DND-41 (cell line): ENCODE results near the gene TMEM198.
A peak's percentile ranks its signal among the peaks of the same experiment; 100 is the strongest.

Experiments
- ATAC-seq: fragments of 200-7000 bp; cut with Tn5 transposase; 3 replicates; pipeline ENCODE4 v1.9.1; 2021; ENCODE audit warnings: low read depth; ENCODE audit not compliant: insufficient read depth
- DNase-seq: peaks from one replicate; pipeline ENCODE4 v3.0.0-alpha.2; 2020
- H2AFZ ChIP-seq: 2 replicates; pipeline ENCODE4 v1.6.0; 2012; ENCODE audit warnings: low read depth, low read length
- H3K27ac ChIP-seq: 2 replicates; pipeline ENCODE4 v1.5.1; 2012; ENCODE audit warnings: low read length, inconsistent platforms
- H3K27me3 ChIP-seq: fragments of 200-600 bp; sonication (generic); 2 replicates; pipeline ENCODE4 v1.6.0; 2012; ENCODE audit warnings: low read length, mild to moderate bottlenecking, inconsistent platforms; ENCODE audit not compliant: insufficient read depth, poor library complexity
- H3K36me3 ChIP-seq: 2 replicates; pipeline ENCODE4 v1.5.1; 2012; ENCODE audit warnings: low read length, inconsistent platforms; ENCODE audit not compliant: insufficient read depth
- H3K4me1 ChIP-seq: 2 replicates; pipeline ENCODE4 v1.5.1; 2012; ENCODE audit warnings: mild to moderate bottlenecking, low read length; ENCODE audit not compliant: insufficient read depth
- H3K4me2 ChIP-seq: 2 replicates; pipeline ENCODE4 v1.6.0; 2012; ENCODE audit warnings: mild to moderate bottlenecking, moderate library complexity, low read length, inconsistent platforms; ENCODE audit not compliant: insufficient read depth
- H3K4me3 ChIP-seq, 2 experiments: fragments of 200-600 bp in 1 of 2; shearing (Covaris generic) in 1 of 2; 2 replicates each; pipeline ENCODE4 v1.5.1; 2012 to 2016; ENCODE audit warnings: inconsistent platforms in 2 of 2, low read length in 2 of 2, mild to moderate bottlenecking in 2 of 2, low read depth in 1 of 2, moderate library complexity in 1 of 2
- H3K79me2 ChIP-seq: 2 replicates; pipeline ENCODE4 v1.6.0; 2012; ENCODE audit warnings: low read length, inconsistent platforms; ENCODE audit not compliant: insufficient read depth
- H3K9ac ChIP-seq: 2 replicates; pipeline ENCODE4 v1.6.0; 2012; ENCODE audit warnings: low read depth, mild to moderate bottlenecking, inconsistent platforms, low read length, moderate library complexity
- H3K9me3 ChIP-seq: 2 replicates; pipeline ENCODE4 v1.5.1; 2012; ENCODE audit warnings: low read length, moderate library complexity, mild to moderate bottlenecking, inconsistent platforms; ENCODE audit not compliant: insufficient read depth, severe bottlenecking
- H4K20me1 ChIP-seq: 2 replicates; pipeline ENCODE4 v1.6.0; 2012; ENCODE audit warnings: low read length; ENCODE audit not compliant: insufficient read depth
- CTCF ChIP-seq: IDR thresholded peaks from 2 replicates; pipeline ENCODE4 v1.5.1; 2012; ENCODE audit warnings: borderline replicate concordance, low read length, moderate library complexity, mild to moderate bottlenecking; ENCODE audit not compliant: poor library complexity, severe bottlenecking; ENCODE audit errors: extremely low read depth
- EZH2 ChIP-seq: IDR thresholded peaks from 3 replicates; pipeline ENCODE4 v1.6.1; 2012; ENCODE audit warnings: borderline replicate concordance, low read depth, mild to moderate bottlenecking, moderate library complexity, low read length, inconsistent platforms; ENCODE audit not compliant: severe bottlenecking

The TMEM198 gene

GRCh38 chr2:219496247-219496824 lies 47.5 kb upstream of the TMEM198 start:
- no peak overlapping the region for H2AFZ ChIP-seq
- TF ChIP-seq EZH2 = no peak
- no peak for TF ChIP-seq CTCF
- H3K36me3 ChIP-seq = no peaks in the 10 kb centered on the region
- H3K4me1 ChIP-seq = peaks cover 28% of the 10 kb centered on the region
- H3K79me2 ChIP-seq = peaks cover 7% of the 10 kb centered on the region; the same call in 1 of the 2 replicates
- ATAC-seq = no peak
- DNase-seq = no peak
- no peak overlapping the region for H3K4me3 ChIP-seq
- no peak overlapping the region for H3K4me2 ChIP-seq
- H4K20me1 ChIP-seq = no peaks in the 10 kb centered on the region; the same call in 1 of the 2 replicates
- no peaks in the 10 kb centered on the region for H3K9me3 ChIP-seq
- no peak overlapping the region for H3K27ac ChIP-seq
- peaks cover 2% of the 10 kb centered on the region for H3K27me3 ChIP-seq
- no peak overlapping the region for H3K9ac ChIP-seq

DNA sequence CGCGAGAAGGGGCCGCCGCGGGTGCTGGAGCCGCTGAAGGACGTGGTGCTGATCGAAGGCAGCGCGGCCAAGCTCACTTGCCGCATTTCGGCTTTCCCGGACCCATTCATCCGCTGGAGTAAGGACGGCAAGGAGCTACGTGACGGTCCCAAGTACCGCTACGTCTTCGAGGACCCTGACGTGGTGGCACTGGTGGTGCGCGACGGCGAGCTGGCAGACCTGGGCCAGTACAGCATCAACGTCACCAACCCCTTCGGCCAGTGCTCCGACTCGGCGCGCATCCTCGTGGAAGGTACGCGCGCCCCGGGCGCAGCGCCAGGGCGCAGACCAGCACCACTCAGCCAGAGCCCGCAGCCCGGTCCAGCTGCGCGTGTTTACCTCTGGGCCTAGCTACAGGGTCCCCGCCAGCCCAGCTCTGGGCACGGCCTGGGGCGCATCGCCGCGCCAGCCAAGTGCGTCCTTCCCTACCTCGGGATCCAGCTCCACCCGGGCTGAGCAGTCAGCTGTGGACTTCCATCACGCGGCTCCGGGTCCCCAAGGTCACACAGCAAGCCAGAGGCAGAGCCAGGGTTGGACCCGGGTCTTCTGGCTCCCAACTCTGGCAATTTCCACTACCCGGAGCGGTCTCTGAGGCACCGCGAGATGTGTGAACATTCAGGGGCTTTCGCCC lies 46.9 kb upstream of the TMEM198 start:
- DNase-seq = no peak
- H2AFZ ChIP-seq = no peak overlapping the region
- no peak for ATAC-seq
- H3K27ac ChIP-seq = no peak overlapping the region
- H3K9me3 ChIP-seq = no peaks in the 10 kb centered on the region
- 0 out of 2 replicates have a peak overlapping the region, but pooled peaks have one; percentile 89 for H3K4me2 ChIP-seq
- H3K79me2 ChIP-seq = peaks cover 7% of the 10 kb centered on the region; the same call in 1 of the 2 replicates
- no peak overlapping the region for H3K9ac ChIP-seq
- no peak overlapping the region; a peak in 1 of 4 replicates for H3K4me3 ChIP-seq
- peaks cover 28% of the 10 kb centered on the region for H3K4me1 ChIP-seq
- peaks cover 2% of the 10 kb centered on the region for H3K27me3 ChIP-seq
- no peaks in the 10 kb centered on the region for H3K36me3 ChIP-seq
- H4K20me1 ChIP-seq = no peaks in the 10 kb centered on the region; the same call in 1 of the 2 replicates
- TF ChIP-seq EZH2 (no peak), CTCF (no peak)

DNA sequence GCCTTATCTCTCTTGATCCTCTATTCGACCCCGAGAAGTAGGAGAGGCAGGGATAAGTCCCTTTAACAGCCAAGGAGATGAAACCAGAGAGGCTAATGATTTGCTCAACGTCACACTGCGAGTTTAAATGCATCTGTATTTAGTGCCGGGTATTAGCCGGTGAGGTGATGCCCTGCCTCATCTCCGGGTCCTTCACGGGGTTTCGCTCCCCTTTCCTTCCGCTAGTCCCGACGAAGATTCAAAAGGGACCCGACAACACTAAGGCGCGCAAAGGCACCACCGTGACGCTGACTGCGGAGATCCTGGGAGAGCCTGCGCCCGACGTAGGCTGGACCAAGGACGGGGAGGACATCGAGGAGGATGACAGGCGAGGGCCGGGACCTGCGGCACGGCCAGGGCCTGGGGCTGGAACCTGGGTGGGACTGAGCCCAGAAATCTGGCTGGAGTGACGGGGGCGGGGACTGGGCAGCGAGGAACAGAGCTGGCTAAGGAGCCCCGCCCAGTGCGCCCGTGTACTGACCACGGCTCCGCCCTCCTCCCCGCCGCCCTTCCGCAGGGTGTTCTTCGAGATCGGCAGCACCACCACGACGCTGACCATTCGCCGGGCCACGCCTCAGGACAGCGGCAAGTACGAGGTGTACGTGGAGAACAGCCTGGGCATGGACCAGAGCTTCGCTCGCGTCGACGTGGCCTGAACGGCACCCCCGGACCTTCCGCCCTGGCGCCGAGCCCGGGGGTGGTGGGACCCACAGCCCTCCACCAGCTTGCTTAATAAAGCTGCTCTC lies 46.1 kb upstream of the TMEM198 start:
- Histone ChIP-seq H4K20me1 (no peaks in the 10 kb centered on the region), H3K9me3 (no peaks in the 10 kb centered on the region), H3K9ac (peak overlapping the region; percentile 76), H3K4me3 (peak overlapping the region; percentile 59 to 65; a peak in 3 of 4 replicates), H3K4me1 (peaks cover 28% of the 10 kb centered on the region), H3K27ac (peak overlapping the region; percentile 76), H3K79me2 (peaks cover 7% of the 10 kb centered on the region; the same call in 1 of the 2 replicates), H3K27me3 (peaks cover 2% of the 10 kb centered on the region), H2AFZ (peak overlapping the region; percentile 88), H3K36me3 (no peaks in the 10 kb centered on the region), H3K4me2 (peak overlapping the region; percentile 89)
- ATAC-seq (no peak), DNase-seq (peak; percentile 13)
- TF ChIP-seq EZH2 = no peak
- no peak for TF ChIP-seq CTCF
